PFSK-1 (cell line): Measurements from ENCODE around the gene AOPEP.

Source experiments
- FOXP2 ChIP-seq: optimal IDR thresholded peaks from 2 replicates; pipeline ENCODE3; 2011; ENCODE audit warnings: borderline replicate concordance, control low read depth, inconsistent platforms; ENCODE audit not compliant: insufficient read depth; ENCODE audit errors: extremely low read length, extremely low read depth
- POLR2AphosphoS5 ChIP-seq: IDR thresholded peaks from 2 replicates; pipeline ENCODE4 v1.6.1; 2012; ENCODE audit warnings: low read depth, mild to moderate bottlenecking, control low read depth, low read length, moderate library complexity
- REST ChIP-seq, 2 experiments: IDR thresholded peaks; 2 replicates each; pipeline versions ENCODE4 v1.6.1 to v1.8.0; 2011 to 2012; ENCODE audit warnings: low read depth in 2 of 2, low read length in 2 of 2, control low read depth in 1 of 2, inconsistent platforms in 1 of 2, mild to moderate bottlenecking in 1 of 2, moderate library complexity in 1 of 2; ENCODE audit not compliant: insufficient read depth in 1 of 2

GRCh38 chr9:94826644-94827410 is 100.3 kb downstream of the AOPEP start:
- no peak for TF ChIP-seq FOXP2
- no peak for TF ChIP-seq REST (IDR thresholded peaks at IDR 0.05; ENCODE audit: insufficient read depth in 1 of 2, low read depth in 2 of 2, low read length in 2 of 2)
- TF ChIP-seq POLR2AphosphoS5 = no peak
